Measurements from ENCODE around the gene PRDM12. TPM values are rescaled to one million over a fixed set of nuclear protein-coding genes. Genes with fewer than 3 reads are reported as not detected.

The PRDM12 gene
- total RNA-seq, 2 experiments from 2014 or later = 0.14 TPM; not detected in 1

DNA sequence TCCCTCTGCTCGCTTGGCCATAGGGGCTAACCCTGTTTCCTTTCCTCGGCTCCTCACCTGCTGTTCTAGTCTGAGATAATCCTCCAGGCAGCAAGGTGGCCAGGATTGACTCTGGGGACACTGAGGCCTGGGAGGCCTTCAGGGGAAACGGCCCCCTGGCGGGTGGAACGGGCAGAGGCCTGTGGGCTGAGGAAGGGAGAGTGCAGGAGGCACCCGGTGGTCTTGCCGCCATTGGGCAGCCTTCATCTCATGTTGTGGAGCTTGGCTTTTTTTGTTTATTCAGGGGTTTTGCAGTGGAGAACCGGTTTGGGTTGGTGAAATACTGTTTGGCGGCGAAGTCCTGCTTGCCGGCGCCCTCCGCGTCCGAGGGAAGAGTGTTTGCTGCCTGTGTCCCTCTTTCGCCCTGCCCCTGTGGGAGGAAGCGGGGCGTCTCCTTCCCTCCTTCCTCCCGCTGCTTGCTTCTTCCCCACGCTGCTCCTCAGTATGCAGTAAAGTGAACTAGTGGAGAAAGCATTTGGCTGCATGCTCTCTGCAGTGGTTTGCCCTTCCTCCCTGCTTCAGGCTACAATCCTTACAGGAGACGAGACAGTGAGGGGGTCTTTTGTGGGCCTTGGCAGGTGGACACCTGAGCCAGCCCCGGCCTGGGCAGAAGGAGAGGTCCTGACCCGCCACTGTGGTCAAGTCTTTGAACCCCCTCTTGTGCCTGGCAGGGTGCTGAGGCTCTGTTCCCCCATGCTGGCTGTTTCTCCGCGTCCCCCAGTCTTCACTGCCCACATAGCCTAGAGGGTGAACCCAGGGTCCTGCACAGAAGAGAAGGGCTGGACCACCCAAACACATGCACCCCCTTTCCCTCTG, 30.8 kb upstream of the PRDM12 start:
- Mint-ChIP-seq H3K4me3 (no peak overlapping the region), H3K27ac (no peak overlapping the region), H3K36me3 (ENCODE audit: low read depth) (peaks cover 16% of the 10 kb centered on the region), H3K27me3 (no peaks in the 10 kb centered on the region), H3K9me3 (no peaks in the 10 kb centered on the region), H3K4me1 (ENCODE audit: low read depth) (no peaks in the 10 kb centered on the region)
- ChIA-PET CTCF (no interaction called here), POLR2A (no interaction called here)
- DNase-seq (no peak), ATAC-seq (no peak)
- intact Hi-C loops (cut with micrococcal nuclease) = no loop called here
- TF ChIP-seq, protein P1, sequence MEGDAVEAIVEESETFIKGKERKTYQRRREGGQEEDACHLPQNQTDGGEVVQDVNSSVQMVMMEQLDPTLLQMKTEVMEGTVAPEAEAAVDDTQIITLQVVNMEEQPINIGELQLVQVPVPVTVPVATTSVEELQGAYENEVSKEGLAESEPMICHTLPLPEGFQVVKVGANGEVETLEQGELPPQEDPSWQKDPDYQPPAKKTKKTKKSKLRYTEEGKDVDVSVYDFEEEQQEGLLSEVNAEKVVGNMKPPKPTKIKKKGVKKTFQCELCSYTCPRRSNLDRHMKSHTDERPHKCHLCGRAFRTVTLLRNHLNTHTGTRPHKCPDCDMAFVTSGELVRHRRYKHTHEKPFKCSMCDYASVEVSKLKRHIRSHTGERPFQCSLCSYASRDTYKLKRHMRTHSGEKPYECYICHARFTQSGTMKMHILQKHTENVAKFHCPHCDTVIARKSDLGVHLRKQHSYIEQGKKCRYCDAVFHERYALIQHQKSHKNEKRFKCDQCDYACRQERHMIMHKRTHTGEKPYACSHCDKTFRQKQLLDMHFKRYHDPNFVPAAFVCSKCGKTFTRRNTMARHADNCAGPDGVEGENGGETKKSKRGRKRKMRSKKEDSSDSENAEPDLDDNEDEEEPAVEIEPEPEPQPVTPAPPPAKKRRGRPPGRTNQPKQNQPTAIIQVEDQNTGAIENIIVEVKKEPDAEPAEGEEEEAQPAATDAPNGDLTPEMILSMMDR (IDR thresholded peaks at IDR 0.05) = no peak

- ChIA-PET POLR2A (no interaction called here), CTCF (no interaction called here)
- TF ChIP-seq, protein P1 (IDR thresholded peaks at IDR 0.05) = no peak
- no peaks in the 10 kb centered on the region for H3K27me3 Mint-ChIP-seq
- intact Hi-C loops (cut with micrococcal nuclease) = no loop called here
- H3K36me3 Mint-ChIP-seq (ENCODE audit: low read depth) = peaks cover 20% of the 10 kb centered on the region
- H3K27ac Mint-ChIP-seq = no peak overlapping the region
- no peak for DNase-seq
- ATAC-seq = no peak
- H3K4me3 Mint-ChIP-seq = no peak overlapping the region
- no peaks in the 10 kb centered on the region for H3K9me3 Mint-ChIP-seq
- H3K4me1 Mint-ChIP-seq (ENCODE audit: low read depth) = no peaks in the 10 kb centered on the region
These were observed 30.1 kb upstream of the PRDM12 start for GRCh38 chr9:130634191-130634768.

DNA sequence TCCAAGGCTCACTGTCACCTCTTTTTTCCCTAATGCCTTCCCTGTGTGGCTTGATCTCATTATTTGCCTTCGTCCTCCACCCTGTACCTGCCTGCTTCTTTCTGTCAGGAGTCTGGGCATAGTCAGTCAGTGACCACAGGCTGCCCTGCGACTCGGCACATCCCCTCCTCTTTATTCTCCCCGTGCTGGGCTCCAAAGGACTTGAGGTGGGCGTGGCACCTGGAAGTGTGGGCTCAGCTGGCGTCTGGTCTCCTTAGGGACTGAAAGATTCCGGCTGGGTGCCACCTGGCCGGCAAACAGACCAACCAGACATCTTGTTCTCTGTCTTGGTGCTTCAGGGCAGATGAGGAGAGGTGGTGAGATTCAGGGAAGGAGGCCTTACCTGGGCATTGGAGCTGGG, 29.6 kb upstream of the PRDM12 start:
- Mint-ChIP-seq H3K9me3 (no peaks in the 10 kb centered on the region), H3K36me3 (ENCODE audit: low read depth) (peaks cover 19% of the 10 kb centered on the region), H3K27me3 (no peaks in the 10 kb centered on the region), H3K27ac (no peak overlapping the region), H3K4me3 (no peak overlapping the region), H3K4me1 (ENCODE audit: low read depth) (no peaks in the 10 kb centered on the region)
- TF ChIP-seq, protein P1 (IDR thresholded peaks at IDR 0.05) = no peak
- ChIA-PET POLR2A (interaction anchor here (0.7 kb wide), 1 partner anchor 42 kb away, joined by 3 read pairs; no protein-coding TSS in a partner anchor), CTCF (no interaction called here)
- ATAC-seq (no peak), DNase-seq (no peak)
- intact Hi-C loops (cut with micrococcal nuclease) = no loop called here

- DNase-seq (no peak), ATAC-seq (no peak)
- TF ChIP-seq, protein P1 (IDR thresholded peaks at IDR 0.05) = no peak
- no peak overlapping the region for H3K27ac Mint-ChIP-seq
- no peak overlapping the region for H3K4me3 Mint-ChIP-seq
- H3K4me1 Mint-ChIP-seq (ENCODE audit: low read depth) = no peaks in the 10 kb centered on the region
- no peaks in the 10 kb centered on the region for H3K9me3 Mint-ChIP-seq
- peaks cover 19% of the 10 kb centered on the region for H3K36me3 Mint-ChIP-seq (ENCODE audit: low read depth)
- H3K27me3 Mint-ChIP-seq = no peaks in the 10 kb centered on the region
- ChIA-PET POLR2A (interaction anchor here (0.7 kb wide), 1 partner anchor 42 kb away, joined by 3 read pairs; no protein-coding TSS in a partner anchor), CTCF (interaction anchor here (0.6 kb wide), 1 partner anchor 175 kb away, joined by 3 read pairs; no protein-coding TSS in a partner anchor)
- intact Hi-C loops (cut with micrococcal nuclease) = no loop called here
These were observed 29.1 kb upstream of the PRDM12 start for GRCh38 chr9:130635306-130635705.

All from activated CD8-positive, alpha-beta T cell treated with anti-CD3 and anti-CD28 coated beads for 36 hours (primary cell).